Stomach (tissue), 4 donors: ENCODE data around the gene STXBP2.

Source experiments
- CTCF ChIP-seq, 7 experiments: fragments of 450-650 bp in 4 of 7; fragments of 200-600 bp in 3 of 7; sonication (generic) in 3 of 7; IDR thresholded peaks; one replicate each; pipeline ENCODE4 v1.5.1; 2016 to 2019; ENCODE audit warnings: antibody characterized with exemption in 7 of 7, control low read depth in 2 of 7, mild to moderate bottlenecking in 1 of 7
- POLR2AphosphoS5 ChIP-seq, 3 donors: sonication (generic); formaldehyde crosslinking; IDR thresholded peaks; one replicate each; pipeline ENCODE4 v1.6.1; 2016; ENCODE audit warnings: antibody characterized with exemption in 3 of 3

GRCh38 chr19:7694499-7694898 lies 57.6 kb downstream of the STXBP2 start:
- TF ChIP-seq CTCF (IDR thresholded peaks at IDR 0.05) (no peak), POLR2AphosphoS5 (IDR thresholded peaks at IDR 0.05) (no peak)
